Measurements from ENCODE around the gene CXCL5.

DNA sequence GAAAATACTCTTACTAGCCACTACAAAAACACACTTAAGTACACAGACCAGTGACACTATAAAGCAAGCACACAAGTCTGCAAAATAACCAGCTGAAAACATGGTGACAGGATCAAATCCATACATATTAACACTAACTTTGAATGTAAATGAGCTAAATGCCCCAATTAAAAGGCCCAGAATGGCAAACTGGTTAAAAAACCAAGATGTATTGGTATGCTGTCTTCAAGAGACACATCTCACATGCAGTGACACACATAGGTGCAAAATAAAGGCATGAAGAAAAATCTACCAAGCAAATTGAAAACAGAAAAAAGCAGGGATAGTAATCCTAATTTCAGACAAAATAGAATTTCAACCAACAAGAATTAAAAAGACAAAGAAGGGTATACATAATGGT, 27.5 kb downstream of the CXCL5 start:
- TF ChIP-seq EZH2 (IDR thresholded peaks at IDR 0.05) = no peak
- TF ChIP-seq POLR2AphosphoS5 (IDR thresholded peaks at IDR 0.05; ENCODE audit: borderline replicate concordance, low read depth, low read length) = no peak
- no peak for TF ChIP-seq FOXP2 (optimal IDR thresholded peaks at IDR 0.05; ENCODE audit: control extremely low read depth, extremely low read length, insufficient read depth)
